ENCODE data around the gene LONP1.

LONP1 gene

GRCh38 chr19:5645409-5645808 lies 74.5 kb downstream of the LONP1 start:
- no peak for DNase-seq (ENCODE audit: low read depth in 2 of 2)

DNA sequence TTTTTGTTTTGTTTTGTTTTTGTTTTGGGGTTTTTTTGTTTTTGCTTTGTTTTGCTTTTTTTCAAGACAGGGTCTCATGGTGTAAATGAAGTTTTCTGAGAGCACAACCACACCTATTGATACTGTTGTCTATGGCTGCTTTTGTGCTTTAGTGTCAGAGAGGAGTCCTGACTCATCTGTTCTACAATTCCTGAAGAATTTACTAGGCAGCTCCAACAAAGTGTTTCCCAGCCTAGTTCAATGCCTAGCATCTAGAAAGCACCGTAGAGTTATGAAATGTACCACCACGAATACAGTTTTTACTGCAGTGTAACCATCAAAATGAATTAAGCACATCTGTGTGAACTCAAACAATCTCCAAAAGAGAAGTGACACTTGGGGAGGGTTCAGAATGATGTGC lies 75.9 kb downstream of the LONP1 start:
- no peak for DNase-seq (ENCODE audit: low read depth in 2 of 2)

DNA sequence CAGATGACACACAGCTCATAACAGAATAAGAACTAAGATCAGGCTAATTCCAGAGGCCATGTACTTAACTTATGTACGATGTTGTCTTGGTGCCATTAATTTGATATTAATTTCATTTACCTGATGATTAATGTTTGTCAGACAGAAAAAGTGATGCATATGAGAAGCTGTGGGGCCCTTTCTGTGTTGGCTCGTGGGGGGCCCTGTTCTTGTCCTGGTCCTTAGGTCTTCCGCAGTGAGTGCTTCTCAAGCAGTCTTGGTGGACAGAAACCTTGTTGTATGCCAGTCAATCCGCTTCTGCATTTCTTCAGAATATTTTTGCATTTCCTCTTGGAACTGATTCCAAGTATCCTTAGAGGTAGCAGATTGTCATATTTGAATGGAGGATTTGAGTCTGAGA lies 76.9 kb downstream of the LONP1 start:
- no peak for DNase-seq (ENCODE audit: low read depth in 2 of 2)

GRCh38 chr19:5642204-5642603 lies 77.7 kb downstream of the LONP1 start:
- no peak for DNase-seq (ENCODE audit: low read depth in 2 of 2)
